HepG2 (cell line): ENCODE measurements around the gene SPAG9. TPM values are rescaled to one million over a fixed set of nuclear protein-coding genes. Genes with fewer than 3 reads are reported as not detected.

Experiments used
- ATAC-seq: fragments of 200-7000 bp; cut with Tn5 transposase; 3 replicates; pipeline ENCODE4 v1.9.1; 2020; ENCODE audit warnings: mild to moderate bottlenecking, moderate library complexity
- Bru-seq: library from RNA; stranded (reverse); fragments of 400-500 nt; gene quantifications from one replicate; lab custom pipeline; 2021; lab: Mats Ljungman, UMichigan
- BruChase-seq, 2 experiments: library from RNA; stranded (reverse); fragments of 400-500 nt; gene quantifications; one replicate each; lab custom pipeline; 2021; lab: Mats Ljungman, UMichigan
- BruUV-seq: library from RNA; stranded (reverse); fragments of 400-500 nt; replicated peaks from 2 replicates; lab custom pipeline; 2021; lab: Mats Ljungman, UMichigan
- CTCF ChIA-PET: fragments of 300-600 bp; formaldehyde crosslinking; extraction: SDS; loops from one replicate; lab custom pipeline; 2021; ENCODE audit warnings: low total read pairs, inconsistent platforms, low intra/inter-chr PET ratio; lab: Yijun Ruan, JAX
- POLR2A ChIA-PET: fragments of 350-600 bp; sonication (Branson Sonifier 250); formaldehyde crosslinking; loops from one replicate; lab custom pipeline; 2020; ENCODE audit warnings: antibody characterized with exemption, inconsistent platforms; lab: Yijun Ruan, JAX
- DNase-seq: peaks from one replicate; pipeline ENCODE4 v3.0.0-alpha.2; 2015; ENCODE audit warnings: low spot score
- FAIRE-seq: peaks from 3 replicates; lab custom pipeline; 2011; peaks lifted over from hg19 to GRCh38; lab: Jason Lieb, UNC
- H2AFZ ChIP-seq: one replicate; pipeline ENCODE4 v1.6.1; 2011; ENCODE audit warnings: low read length, inconsistent platforms
- H3K27ac ChIP-seq: fragments of 300-600 bp; 3 replicates; pipeline ENCODE4 v1.8.0; 2011; ENCODE audit warnings: mixed run types, mild to moderate bottlenecking, mixed read lengths, low read length, inconsistent platforms; ENCODE audit not compliant: insufficient read depth; ENCODE audit errors: extremely low read length
- H3K27me3 ChIP-seq, 2 experiments: fragments of 200-600 bp in 1 of 2; 2 replicates in 1 of 2; 3 replicates in 1 of 2; pipeline versions ENCODE4 v1.6.0 to v1.8.0; 2011; ENCODE audit warnings: low read length in 2 of 2, mild to moderate bottlenecking in 2 of 2, moderate library complexity in 2 of 2, inconsistent platforms in 1 of 2; ENCODE audit not compliant: insufficient read depth in 2 of 2, control insufficient read depth in 1 of 2
- H3K36me3 ChIP-seq, 2 experiments: fragments of 200-600 bp in 1 of 2; replicated peaks in 1 of 2; 2 replicates in 1 of 2; 3 replicates in 1 of 2; pipeline versions ENCODE4 v1.5.1 to v1.8.0; 2011; ENCODE audit warnings: low read length in 2 of 2, inconsistent platforms in 1 of 2; ENCODE audit not compliant: insufficient read depth in 2 of 2, control insufficient read depth in 1 of 2
- H3K4me1 ChIP-seq: 2 replicates; pipeline ENCODE4 v1.5.1; 2012; ENCODE audit warnings: low read length, inconsistent platforms; ENCODE audit not compliant: insufficient read depth
- H3K4me2 ChIP-seq: 2 replicates; pipeline ENCODE4 v1.6.0; 2011; ENCODE audit warnings: low read depth, low read length, inconsistent platforms
- H3K4me3 ChIP-seq, 3 experiments: fragments of 200-600 bp in 1 of 3; sonication (generic), shearing (Covaris generic) in 1 of 3; replicated peaks in 1 of 3; 2 replicates each; pipeline ENCODE4 v1.5.1; 2011 to 2016; ENCODE audit warnings: low read length in 3 of 3, inconsistent platforms in 2 of 3, low read depth in 2 of 3, mild to moderate bottlenecking in 2 of 3, control low read depth in 1 of 3, mixed read lengths in 1 of 3; ENCODE audit not compliant: insufficient read depth in 1 of 3
- H3K79me2 ChIP-seq: one replicate; pipeline ENCODE4 v1.6.1; 2011; ENCODE audit warnings: low read length, inconsistent platforms; ENCODE audit not compliant: insufficient read depth
- H3K9ac ChIP-seq: 2 replicates; pipeline ENCODE4 v1.6.0; 2011; ENCODE audit warnings: mild to moderate bottlenecking, low read depth, low read length, inconsistent platforms; ENCODE audit not compliant: insufficient read depth
- H3K9me3 ChIP-seq: 2 replicates; pipeline ENCODE4 v1.5.1; 2012; ENCODE audit warnings: mild to moderate bottlenecking, low read length
- H4K20me1 ChIP-seq: 2 replicates; pipeline ENCODE4 v1.6.0; 2011; ENCODE audit warnings: inconsistent platforms, mild to moderate bottlenecking, low read length, moderate library complexity; ENCODE audit not compliant: insufficient read depth
- BHLHE40 ChIP-seq: IDR thresholded peaks from 2 replicates; pipeline ENCODE4 v1.6.1; 2011; ENCODE audit warnings: low read length, improper control_type of control experiment
- CREBL2 ChIP-seq: sonication (generic); formaldehyde crosslinking; IDR thresholded peaks from 2 replicates; pipeline ENCODE4 v1.8.1; 2023; ENCODE audit warnings: missing genetic modification reagents, mild to moderate bottlenecking, borderline replicate concordance
- DNMT1 ChIP-seq: sonication (generic); formaldehyde crosslinking; IDR thresholded peaks from 2 replicates; pipeline ENCODE4 v1.5.1; 2020; ENCODE audit warnings: mild to moderate bottlenecking, missing genetic modification reagents
- FOXC1 ChIP-seq: sonication (generic); formaldehyde crosslinking; IDR thresholded peaks from 2 replicates; pipeline ENCODE4 v1.8.0; 2022; ENCODE audit warnings: mild to moderate bottlenecking, missing genetic modification reagents, borderline replicate concordance
- GTF2F1 ChIP-seq: fragments of 150-350 bp; IDR thresholded peaks from 2 replicates; pipeline ENCODE4 v1.6.1; 2014; ENCODE audit warnings: low read length
- KDM4B ChIP-seq: sonication (generic); formaldehyde crosslinking; IDR thresholded peaks from 2 replicates; pipeline ENCODE4 v1.4.0; 2020; ENCODE audit warnings: missing genetic modification reagents
- MXD1 ChIP-seq: sonication (generic); formaldehyde crosslinking; IDR thresholded peaks from 2 replicates; pipeline ENCODE4 v1.4.0; 2020; ENCODE audit warnings: mild to moderate bottlenecking, missing genetic modification reagents
- ZBTB14 ChIP-seq: sonication (generic); formaldehyde crosslinking; IDR thresholded peaks from 2 replicates; pipeline ENCODE4 v1.4.0; 2020; ENCODE audit warnings: missing genetic modification reagents
- ZNF24 ChIP-seq: fragments of 450-650 bp; IDR thresholded peaks from 2 replicates; pipeline ENCODE4 v1.6.1; 2017; ENCODE audit warnings: antibody characterized with exemption, mild to moderate bottlenecking
- ZNF331 ChIP-seq: sonication (generic); formaldehyde crosslinking; IDR thresholded peaks from 2 replicates; pipeline ENCODE4 v1.4.0; 2020; ENCODE audit warnings: missing genetic modification reagents
- ZNF704 ChIP-seq: sonication (generic); formaldehyde crosslinking; IDR thresholded peaks from 2 replicates; pipeline ENCODE4 v1.8.1; 2023; ENCODE audit warnings: mild to moderate bottlenecking, inconsistent platforms, moderate library complexity, missing genetic modification reagents, borderline replicate concordance
- ZNF776 ChIP-seq: sonication (generic); formaldehyde crosslinking; IDR thresholded peaks from 2 replicates; pipeline ENCODE4 v1.4.0; 2020; ENCODE audit warnings: mild to moderate bottlenecking, missing genetic modification reagents
- ZNF788 ChIP-seq: sonication (generic); formaldehyde crosslinking; IDR thresholded peaks from 2 replicates; pipeline ENCODE4 v1.5.0; 2020; ENCODE audit warnings: mild to moderate bottlenecking, missing genetic modification reagents, borderline replicate concordance
- ZNF83 ChIP-seq: sonication (generic); formaldehyde crosslinking; IDR thresholded peaks from 2 replicates; pipeline ENCODE4 v1.4.0; 2020; ENCODE audit warnings: missing genetic modification reagents, mild to moderate bottlenecking, borderline replicate concordance
- WGBS: methylation state at CpG from one replicate; pipeline ENCODE4 v1.1.6; 2017; ENCODE audit warnings: low lambda C conversion rate; 5-methylcytosine and 5-hydroxymethylcytosine counted together
- in situ Hi-C: cut with HindIII; loops from 2 replicates; pipeline ENCODE4 v1.10.0; 2017; ENCODE audit warnings: low pct_unique_long_range_greater_than_20kb; ENCODE audit not compliant: extremely low pct_ligation_motif_present
- intact Hi-C: fragments of 100-400 bp; cut with micrococcal nuclease; formaldehyde crosslinking; loops from one replicate; pipeline ENCODE4 v1.10.0; 2022; ENCODE audit not compliant: unreplicated experiment
- long read RNA-seq, 2 experiments: library from RNA in 1 of 2; library from polyadenylated mRNA in 1 of 2; stranded (forward) in 1 of 2; unstranded in 1 of 2; transcript quantifications; one replicate each; pipeline ENCODE4 v2.0.0, GENCODE V29; 2019 to 2022
- polyA minus RNA-seq, 3 experiments: library from RNA; depleted of rRNA, polyadenylated mRNA; stranded (reverse); fragments of >200 nt; gene quantifications; 2 replicates each; pipeline ENCODE4 v1.2.3, GENCODE V29; 2011; ENCODE audit warnings: low replicate concordance in 1 of 3
- polyA plus RNA-seq, 8 experiments: library from polyadenylated mRNA; depleted of rRNA in 3 of 8; stranded (reverse) in 7 of 8; unstranded in 1 of 8; fragments of >200 nt; fragmentation: Illumina TruSeq in 4 of 8; extraction: Trizol in 4 of 8; gene quantifications; 2 replicates each; pipeline versions ENCODE4 v1.2.1 to v1.2.3, GENCODE V29; 2011 to 2016; ENCODE audit warnings: low read depth in 4 of 8, missing spikeins in 1 of 8, mixed read lengths in 1 of 8; ENCODE audit not compliant: insufficient read depth in 1 of 8
- total RNA-seq, 5 experiments: library from RNA; depleted of rRNA; stranded (reverse); fragments of >200 nt; fragmentation: Illumina TruSeq; extraction: Trizol; gene quantifications; 2 replicates each; pipeline ENCODE4 v1.2.3, GENCODE V29; 2016; ENCODE audit warnings: low read depth in 1 of 5

SPAG9 gene
- total RNA-seq (2016; rRNA removed; fragmentation: Illumina TruSeq; extraction: Trizol), result 78.6 and 84.0 TPM in 2 replicates
- 25.2 and 27.3 TPM in 2 replicates for total RNA-seq (2016; cell fraction: cytosol; rRNA removed; fragmentation: Illumina TruSeq; extraction: Trizol; ENCODE audit: low read depth)
- 75.2 and 83.1 TPM in 2 replicates for total RNA-seq (2016; cell fraction: insoluble cytoplasmic fraction; rRNA removed; fragmentation: Illumina TruSeq; extraction: Trizol)
- 23.1 and 27.9 TPM in 2 replicates for total RNA-seq (2016; cell fraction: membrane; rRNA removed; fragmentation: Illumina TruSeq; extraction: Trizol)
- total RNA-seq (2016; cell fraction: nucleus; rRNA removed; fragmentation: Illumina TruSeq; extraction: Trizol), result 89.8 and 99.0 TPM in 2 replicates
- 43.2 and 44.9 TPM in 2 replicates for polyA plus RNA-seq (2011; rRNA removed)
- polyA plus RNA-seq (2011; cell fraction: cytosol; rRNA removed), result 18.3 and 25.5 TPM in 2 replicates
- polyA plus RNA-seq (2011; cell fraction: nucleus; rRNA removed), result 67.1 and 78.9 TPM in 2 replicates
- 63.1 and 79.2 TPM in 2 replicates for polyA plus RNA-seq (2012)
- 1.3 and 1.9 TPM in 2 replicates for polyA plus RNA-seq (2016; cell fraction: cytosol; fragmentation: Illumina TruSeq; extraction: Trizol; ENCODE audit: low read depth)
- 42.2 and 44.9 TPM in 2 replicates for polyA plus RNA-seq (2016; cell fraction: insoluble cytoplasmic fraction; fragmentation: Illumina TruSeq; extraction: Trizol; ENCODE audit: low read depth)
- 4.0 and 4.4 TPM in 2 replicates for polyA plus RNA-seq (2016; cell fraction: membrane; fragmentation: Illumina TruSeq; extraction: Trizol; ENCODE audit: low read depth)
- polyA plus RNA-seq (2016; cell fraction: nucleus; fragmentation: Illumina TruSeq; extraction: Trizol; ENCODE audit: insufficient read depth, low read depth), result 95.1 and 98.4 TPM in 2 replicates
- 77.5 and 113 TPM in 2 replicates for polyA minus RNA-seq (2011; rRNA and poly(A)+ RNA removed; ENCODE audit: low replicate concordance)
- polyA minus RNA-seq (2011; cell fraction: cytosol; rRNA and poly(A)+ RNA removed), result 61.9 and 76.0 TPM in 2 replicates
- polyA minus RNA-seq (2011; cell fraction: nucleus; rRNA and poly(A)+ RNA removed), result 204 and 233 TPM in 2 replicates
- Bru-seq, nascent RNA, result percentile 83 among the genes with signal in this experiment
- percentile 87 among the genes with signal in this experiment for BruChase-seq, experiment 1, labeled RNA remaining after a 6-hour chase
- percentile 82 among the genes with signal in this experiment for BruChase-seq, experiment 2, labeled RNA remaining after a 2-hour chase
- long read RNA-seq, experiment 1, full-length matches to known transcripts, result 1 of 18 reads
- long read RNA-seq, experiment 1, partial matches to known transcripts, result 17 of 18 reads
- long read RNA-seq, experiment 1, other reads (novel, unspliced or antisense), result 0 of 18 reads
- long read RNA-seq, experiment 2, full-length matches to known transcripts, result 5 of 88 reads
- long read RNA-seq, experiment 2, partial matches to known transcripts, result 21 of 88 reads
- long read RNA-seq, experiment 2, other reads (novel, unspliced or antisense), result 62 of 88 reads

GRCh38 chr17:51120739-51121619, at the start of gene SPAG9:
Gene SPAG9, minus strand, starts transcription at chr17:51120868. Its CDS starts 212 bp downstream, at chr17:51120656.
- peaks cover 28% of the 10 kb centered on the region for H4K20me1 ChIP-seq
- in situ Hi-C loops (no loop called here), intact Hi-C loops (no loop called here)
- H2AFZ ChIP-seq, result peak within 1 kb of the TSS; percentile 88
- ChIA-PET CTCF (interaction anchor here (3.3 kb wide), 1 partner anchor 32 kb away, joined by 14 read pairs; the partner anchor contains the start of gene NME1), POLR2A (interaction anchor here (0.6 to 2.7 kb wide), 16 partner anchors 9 to 269 kb away, joined by 3 to 39 read pairs (median 4); partner anchors contain the start of genes NME1, NME2 and TOB1)
- DNase-seq, result peak; percentile 90
- no TSS peak for BruUV-seq
- peak; percentile 73 for ATAC-seq
- H3K27ac ChIP-seq, result peak within 1 kb of the TSS; percentile 90
- WGBS, result 2% methylated on average over 26 of the region's 68 CpGs
- H3K27me3 ChIP-seq, result peaks cover 0 to 3% of the 10 kb centered on the region in 2 experiments; a peak in 1 of 5 replicates
- H3K79me2 ChIP-seq, result peaks cover 40% of the 10 kb centered on the region
- peak within 1 kb of the TSS; percentile 94 for H3K9ac ChIP-seq
- peaks cover 0 to 2% of the 10 kb centered on the region in 2 experiments; a peak in 1 of 5 replicates for H3K36me3 ChIP-seq
- H3K9me3 ChIP-seq, result no peaks in the 10 kb centered on the region
- H3K4me1 ChIP-seq, result peaks cover 65% of the 10 kb centered on the region
- peak; percentile 44 for FAIRE-seq
- peak within 1 kb of the TSS; percentile 95 for H3K4me2 ChIP-seq
- H3K4me3 ChIP-seq, result peak within 1 kb of the TSS; percentile 81 to 100 (median 97)
- TF ChIP-seq ZBTB14 (CRISPR knock-in tag), result no peak
- no peak for TF ChIP-seq ZNF776 (CRISPR knock-in tag)
- TF ChIP-seq ZNF331 (CRISPR knock-in tag), result 0 out of 2 replicates have a peak, but pooled peaks have one; percentile 25
- no peak for TF ChIP-seq DNMT1 (CRISPR knock-in tag)
- peak; percentile 19; the same call in 1 of the 2 replicates for TF ChIP-seq BHLHE40
- no peak for TF ChIP-seq CREBL2 (CRISPR knock-in tag)
- no peak; the same call in 1 of the 2 replicates for TF ChIP-seq ZNF788 (CRISPR knock-in tag)
- TF ChIP-seq FOXC1 (CRISPR knock-in tag), result no peak
- no peak for TF ChIP-seq ZNF24
- no peak for TF ChIP-seq KDM4B (CRISPR knock-in tag)
- no peak for TF ChIP-seq ZNF83
- TF ChIP-seq MXD1, result no peak
- no peak for TF ChIP-seq ZNF704 (CRISPR knock-in tag)
- TF ChIP-seq GTF2F1, result 0 out of 2 replicates have a peak, but pooled peaks have one; percentile 25
